Stimulated activated CD8-positive, alpha-beta memory T cell treated with anti-CD3 and anti-CD28 coated beads, Interleukin-15, amount 100 ng/mL, for 1 hour (primary cell): ENCODE data around the gene RAG2.
"Not testable (repeated sequence)": the region's sequence is repeated elsewhere in the genome, so short reads cannot be mapped to it uniquely, and the experiment has no call there.

ENCODE experiments used
- DNase-seq: peaks from one replicate; pipeline ENCODE4 v3.0.0-alpha.2; 2020; ENCODE audit warnings: low read depth

Gene RAG2

DNA sequence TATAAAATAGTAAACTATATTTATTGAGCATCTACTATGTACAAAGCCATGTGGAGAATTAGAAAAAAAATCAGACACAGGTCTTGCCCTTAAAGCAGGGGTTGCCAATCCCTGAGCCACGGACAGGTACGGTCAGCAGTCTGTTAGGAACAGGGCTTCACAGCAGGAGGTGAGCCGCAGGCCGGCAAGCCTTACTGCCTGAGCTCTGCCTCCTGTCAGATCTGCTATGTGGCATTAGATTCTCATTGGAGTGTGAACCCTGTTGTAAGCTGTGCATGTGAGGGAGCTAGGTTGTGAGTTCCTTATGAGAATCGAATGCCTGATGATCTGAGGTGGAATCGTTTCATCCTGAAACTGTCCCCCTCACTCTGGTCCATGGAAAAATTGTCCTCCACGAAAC is 2.1 kb upstream of the RAG2 start:
- no peak for DNase-seq

DNA sequence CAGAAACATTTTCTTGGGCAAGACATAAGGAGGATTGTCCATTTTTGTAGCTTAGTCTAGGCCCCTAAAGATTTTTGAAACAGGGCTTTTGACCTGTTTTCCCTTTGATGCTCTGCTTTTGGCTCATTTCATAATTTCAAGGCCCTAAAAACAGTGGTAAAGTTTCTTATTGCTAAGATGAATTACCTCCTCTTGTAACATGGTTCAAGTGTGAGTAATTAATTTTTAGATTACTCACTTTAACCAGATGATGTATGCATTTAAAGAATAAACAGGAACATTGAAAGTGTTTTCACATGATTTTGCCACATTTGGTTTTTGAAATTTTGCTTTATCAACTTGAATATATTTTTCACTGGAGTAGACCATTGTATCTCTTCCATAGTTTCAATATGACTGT is 1.2 kb downstream of the RAG2 start:
- no peak for DNase-seq

DNA sequence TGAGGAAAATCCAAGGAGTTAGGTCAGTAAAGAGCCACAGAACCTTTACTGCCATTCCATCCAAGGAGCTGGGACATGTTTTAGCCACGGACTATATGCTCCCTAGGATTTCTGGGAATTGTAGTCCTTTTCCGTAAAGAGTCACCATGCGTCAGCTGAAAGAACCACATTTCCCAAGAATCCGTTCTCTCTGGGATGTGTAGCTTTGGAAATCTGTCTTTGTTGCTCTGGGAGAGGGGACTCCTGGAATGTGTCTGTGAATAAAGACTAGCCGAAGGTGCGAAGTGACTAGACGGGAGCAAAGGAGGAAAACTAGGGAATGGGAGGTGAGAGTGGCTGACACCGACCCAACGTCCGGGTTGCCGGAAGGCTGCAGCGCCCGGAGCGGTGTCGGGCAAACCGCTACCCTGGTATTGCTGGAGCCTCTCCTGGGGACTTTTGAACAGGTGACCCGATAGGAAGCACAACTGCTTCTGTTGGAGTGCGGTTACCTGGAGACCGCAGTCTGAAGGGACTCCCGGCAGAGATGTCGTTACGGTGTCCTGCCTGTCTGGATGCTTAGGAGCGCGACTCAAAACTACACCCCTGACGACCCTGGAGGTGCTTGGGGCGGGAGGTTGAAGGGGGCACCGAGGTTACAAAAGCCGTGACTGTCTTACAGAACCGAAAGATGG is 3.6 kb downstream of the RAG2 start, which contains the start of gene IFTAP:
TSS of gene IFTAP (plus strand) at position 187 of the 674 bp plus-strand sequence. CDS start 15,602 bp downstream, outside the sequence.
- DNase-seq = no peak

DNA sequence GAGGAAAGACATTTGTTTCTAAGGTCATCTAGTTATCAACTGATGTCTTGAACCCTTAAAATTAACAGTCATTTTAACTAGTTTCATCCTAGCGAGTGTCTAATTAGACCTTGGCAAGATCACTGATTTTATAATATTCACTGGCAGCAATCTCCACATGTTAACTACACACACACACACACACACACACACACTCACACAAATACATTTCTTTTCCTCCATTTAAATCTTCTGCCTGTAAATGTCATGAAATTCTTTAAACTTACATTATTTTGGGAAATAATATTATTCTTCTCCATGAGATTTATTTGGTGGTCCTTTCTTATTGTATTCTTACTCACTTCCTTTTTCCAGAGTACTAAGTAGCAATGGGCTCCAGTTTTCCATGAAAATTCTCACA is 6.6 kb downstream of the RAG2 start:
- DNase-seq = no peak

DNA sequence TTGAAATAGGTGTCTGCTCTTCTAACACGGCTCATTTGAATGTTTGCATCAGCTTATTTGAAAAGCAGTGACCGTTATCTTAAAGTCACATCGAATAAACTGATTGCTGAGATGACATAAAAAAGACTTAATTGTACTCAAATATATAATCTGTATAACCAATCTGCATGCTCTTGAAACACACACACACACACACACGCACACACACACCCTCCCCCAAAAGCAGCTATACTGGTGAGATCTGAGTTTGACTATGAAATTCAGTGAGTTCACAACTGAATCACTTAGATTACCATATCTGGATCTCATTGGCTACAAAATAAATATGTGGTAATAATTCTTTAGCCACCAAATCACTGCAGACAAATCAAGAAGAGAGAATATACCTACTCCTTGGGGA is 7.5 kb downstream of the RAG2 start:
- DNase-seq = no peak

DNA sequence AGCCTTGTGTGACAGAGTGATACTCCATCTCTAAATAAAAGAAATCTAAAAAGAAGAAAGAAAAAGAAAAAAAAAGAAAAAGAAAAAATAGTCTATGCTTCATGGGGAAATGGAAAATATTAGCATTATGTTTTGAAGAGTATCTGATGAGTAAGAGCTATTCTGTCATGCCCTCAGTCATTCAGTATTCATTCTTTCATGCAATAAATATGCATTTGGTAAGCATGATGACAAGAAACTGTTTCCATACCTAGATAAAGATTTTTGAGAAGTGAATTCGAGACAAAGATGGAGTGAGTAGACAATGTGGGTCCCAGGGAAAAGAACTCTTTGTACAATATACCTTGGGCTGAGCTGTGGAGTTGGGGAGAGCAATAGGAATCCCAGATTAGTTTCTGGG is 9.9 kb downstream of the RAG2 start:
- DNase-seq = no peak

DNA sequence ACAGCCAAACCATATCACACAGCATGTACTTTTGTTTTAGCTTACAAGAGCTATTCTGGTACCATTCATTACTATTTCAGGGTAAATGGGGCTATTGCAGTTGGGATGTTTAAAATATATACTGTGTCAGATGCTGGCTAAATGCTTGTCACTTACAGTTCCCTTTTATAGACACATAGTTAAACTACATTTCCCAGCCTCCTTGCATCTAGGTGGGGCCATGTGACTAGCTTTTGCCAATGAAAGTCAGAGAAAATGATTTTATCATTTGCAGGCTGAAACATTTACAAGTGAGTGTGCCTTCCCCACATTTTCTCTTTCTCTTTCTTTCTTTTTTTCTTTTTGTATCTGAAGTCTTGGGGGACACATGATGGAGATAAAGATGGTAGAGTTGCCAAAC is 11.5 kb downstream of the RAG2 start:
- no peak for DNase-seq

DNA sequence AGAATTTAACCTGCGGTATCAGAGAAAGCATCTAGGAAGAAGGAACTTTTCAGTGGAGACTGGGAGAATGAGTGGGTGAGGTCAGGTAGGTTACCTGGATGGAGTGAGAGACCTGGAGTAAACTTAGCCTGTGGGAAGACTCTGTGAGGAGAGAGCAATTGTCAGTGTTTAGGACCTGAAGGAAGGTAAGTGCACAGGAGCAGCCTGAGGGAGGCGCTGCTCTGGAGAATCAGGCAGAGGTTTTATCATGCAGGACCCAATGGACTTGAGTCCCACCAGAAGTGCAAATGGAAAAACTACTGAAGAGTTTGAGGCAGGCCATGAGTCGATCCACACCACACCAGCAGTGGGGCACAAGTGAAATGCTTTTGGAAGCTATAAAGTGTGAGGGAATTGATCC is 14.4 kb downstream of the RAG2 start:
- no peak for DNase-seq

DNA sequence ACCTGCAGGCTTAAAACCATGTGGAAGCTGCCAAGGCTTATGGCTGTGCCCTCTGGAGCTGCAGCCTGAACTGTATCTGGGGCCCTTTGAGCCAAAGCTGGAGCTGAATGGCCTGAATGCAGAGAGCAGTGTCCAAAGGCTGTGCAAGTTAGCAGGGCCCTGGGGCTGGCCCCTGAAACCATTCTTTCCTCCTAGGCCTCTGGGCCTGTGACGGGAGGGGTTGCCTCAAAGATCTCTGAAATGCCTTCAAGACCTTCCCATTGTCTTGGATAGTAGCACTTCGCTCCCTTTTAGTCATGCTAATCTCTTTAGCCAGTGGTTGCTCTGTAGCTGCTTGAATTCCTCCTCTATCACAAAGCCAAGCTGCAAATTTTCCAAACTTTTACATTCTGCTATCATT is 16.5 kb downstream of the RAG2 start:
- no peak for DNase-seq

DNA sequence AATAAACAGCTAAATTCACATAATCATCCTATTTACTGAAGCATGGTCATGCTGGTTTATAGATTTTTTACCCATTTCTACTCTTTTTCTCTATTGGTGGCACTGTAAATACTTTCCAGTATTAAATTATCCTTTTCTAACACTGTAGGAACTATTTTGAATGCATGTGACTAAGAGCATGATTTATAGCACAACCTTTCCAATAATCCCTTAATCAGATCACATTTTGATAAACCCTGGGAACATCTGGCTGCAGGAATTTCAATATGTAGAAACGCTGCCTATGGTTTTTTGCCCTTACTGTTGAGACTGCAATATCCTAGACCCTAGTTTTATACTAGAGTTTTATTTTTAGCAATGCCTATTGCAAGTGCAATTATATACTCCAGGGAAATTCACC is 19.6 kb downstream of the RAG2 start:
- DNase-seq = no peak

DNA sequence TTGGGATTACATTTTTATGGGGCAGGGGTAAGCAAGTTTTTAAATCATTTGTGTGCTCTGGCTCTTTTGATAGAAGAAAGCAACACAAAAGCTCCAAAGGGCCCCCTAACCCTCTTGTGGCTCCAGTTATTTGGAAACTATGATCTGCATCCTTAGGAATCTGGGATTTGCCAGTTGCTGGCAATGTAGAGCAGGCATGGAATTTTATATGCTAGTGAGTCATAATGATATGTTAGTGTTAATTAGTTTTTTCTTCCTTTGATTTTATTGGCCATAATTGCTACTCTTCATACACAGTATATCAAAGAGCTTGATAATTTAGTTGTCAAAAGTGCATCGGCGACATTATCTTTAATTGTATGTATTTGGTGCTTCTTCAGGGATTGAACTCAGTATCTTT is 20.2 kb downstream of the RAG2 start:
- DNase-seq = no peak

DNA sequence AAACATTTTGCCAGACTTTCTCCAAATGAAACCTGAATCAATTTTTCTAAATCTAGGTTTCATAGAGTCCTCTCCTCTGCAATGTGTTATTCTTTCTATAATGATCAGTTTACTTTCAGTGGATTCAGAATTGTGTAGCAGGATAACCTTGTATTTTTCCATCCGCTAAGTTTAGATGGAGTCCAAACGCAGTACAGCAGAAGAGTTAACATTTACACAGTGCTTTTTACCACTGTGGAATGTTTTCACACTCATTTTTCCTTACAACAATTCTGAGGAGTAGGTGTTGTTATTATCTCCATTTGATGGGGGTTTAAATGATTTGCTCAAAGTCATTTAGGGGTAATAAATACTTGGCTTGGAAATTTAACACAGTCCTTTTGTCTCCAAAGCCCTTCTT is 20.7 kb downstream of the RAG2 start:
- no peak for DNase-seq

DNA sequence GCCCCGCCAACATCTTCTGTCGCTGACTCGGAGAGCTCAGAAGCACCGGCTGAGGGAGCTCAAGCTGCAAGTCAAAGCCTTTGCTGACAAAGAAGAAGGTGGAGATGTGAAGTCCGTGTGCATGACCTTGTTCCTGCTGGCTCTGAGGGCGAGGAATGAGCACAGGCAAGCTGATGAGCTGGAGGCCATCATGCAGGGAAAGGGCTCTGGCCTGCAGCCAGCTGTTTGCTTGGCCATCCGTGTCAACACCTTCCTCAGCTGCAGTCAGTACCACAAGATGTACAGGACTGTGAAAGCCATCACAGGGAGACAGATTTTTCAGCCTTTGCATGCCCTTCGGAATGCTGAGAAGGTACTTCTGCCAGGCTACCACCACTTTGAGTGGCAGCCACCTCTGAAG is 23.6 kb downstream of the RAG2 start:
- no peak for DNase-seq

DNA sequence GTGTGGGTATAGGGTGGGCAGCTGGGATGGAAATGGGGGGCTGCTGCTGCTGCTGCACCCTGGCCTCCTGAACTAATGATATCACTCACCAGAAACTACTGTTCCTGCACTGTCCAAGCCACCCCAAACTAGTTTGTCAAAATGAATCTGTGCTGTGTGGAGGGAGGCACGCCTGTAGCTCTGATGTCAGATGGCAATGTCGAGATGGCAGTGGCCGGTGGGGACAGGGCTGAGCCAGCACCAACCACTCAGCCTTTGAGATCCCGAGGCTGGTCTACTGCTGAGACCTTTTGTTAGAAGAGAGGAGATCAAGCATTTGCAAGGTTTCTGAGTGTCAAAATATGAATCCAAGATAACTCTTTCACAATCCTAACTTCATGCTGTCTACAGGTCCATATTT is 28.9 kb downstream of the RAG2 start:
- DNase-seq = no peak

DNA sequence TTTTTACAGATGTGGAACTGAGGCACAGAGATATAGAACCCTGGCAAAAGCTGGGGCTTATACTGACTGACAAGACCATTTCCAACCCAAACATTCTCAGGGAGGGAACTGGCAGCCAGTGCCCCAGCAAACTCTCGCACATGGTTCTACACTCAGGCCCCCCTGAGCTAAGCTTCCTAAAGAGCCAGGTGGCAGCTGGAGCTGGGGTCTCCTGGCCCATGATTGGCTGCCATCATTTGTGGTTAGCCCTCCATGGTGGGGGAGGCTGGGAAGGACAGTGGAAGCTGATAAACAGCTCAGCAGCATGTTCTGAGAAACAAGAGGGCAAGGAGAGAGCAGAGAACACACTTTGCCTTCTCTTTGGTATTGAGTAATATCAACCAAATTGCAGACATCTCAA is 30.3 kb downstream of the RAG2 start, which contains the start of gene RAG1:
TSS of gene RAG1 (plus strand) at position 314 of the 400 bp plus-strand sequence. CDS start 5,298 bp downstream, outside the sequence.
- no peak for DNase-seq

DNA sequence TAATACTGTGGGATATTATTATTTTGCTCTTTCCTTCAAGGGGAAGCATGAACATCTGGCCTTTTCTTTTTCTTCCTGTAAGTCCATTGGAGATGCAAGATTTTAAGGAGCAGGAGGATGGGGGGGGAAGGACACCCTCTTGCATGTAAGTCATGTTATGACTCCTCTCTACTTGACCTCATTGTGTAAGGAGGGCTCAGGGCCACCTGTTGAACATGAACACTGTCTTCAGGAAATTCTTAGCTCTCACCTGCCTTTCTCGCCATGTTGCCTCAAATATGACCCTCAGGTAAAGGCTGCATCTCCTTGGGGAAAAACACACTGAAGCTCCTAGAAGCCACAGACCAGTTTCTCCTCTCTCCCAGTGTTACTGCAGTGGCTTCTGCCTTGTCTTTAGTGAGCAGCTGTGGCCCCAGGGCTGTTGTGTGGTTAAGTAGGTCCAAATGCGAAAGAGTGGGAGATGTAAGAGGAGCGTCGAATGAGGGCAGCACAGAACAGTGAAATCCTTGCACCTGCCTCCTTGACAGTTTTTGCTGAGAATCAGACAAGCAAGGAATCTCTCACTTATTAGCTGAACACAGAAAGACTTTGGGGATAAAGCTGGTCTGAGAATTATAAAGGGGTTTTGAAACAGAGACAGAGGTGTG is 31.5 kb downstream of the RAG2 start:
- DNase-seq = no peak

DNA sequence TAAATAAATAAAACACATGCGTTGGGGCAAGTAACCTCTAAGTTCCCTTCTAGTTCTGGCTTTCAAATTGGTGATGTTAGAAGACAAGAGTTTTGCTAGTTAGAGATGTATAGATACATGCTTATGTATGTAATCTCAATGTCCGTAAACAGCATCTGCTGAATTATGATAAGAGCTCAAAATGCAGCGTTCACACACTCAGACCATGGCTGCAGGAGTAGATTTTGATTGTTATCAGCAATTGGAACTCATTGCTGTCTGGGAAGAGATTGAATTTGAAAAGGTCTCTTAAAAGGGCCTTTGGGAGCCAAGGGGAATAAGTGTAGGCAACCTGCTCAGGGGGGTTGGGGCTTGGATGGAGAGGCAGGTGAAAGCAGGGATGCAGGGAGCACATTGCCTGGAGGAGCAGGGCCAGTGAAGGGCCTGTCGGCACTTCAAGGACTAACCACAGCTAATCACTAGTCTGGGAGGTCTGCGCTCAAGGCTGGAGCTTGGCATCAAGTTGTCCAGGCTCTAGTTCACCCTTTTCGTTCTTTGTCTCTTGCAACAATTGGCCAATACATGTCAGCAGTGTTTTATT is 32.9 kb downstream of the RAG2 start:
- DNase-seq = no peak

DNA sequence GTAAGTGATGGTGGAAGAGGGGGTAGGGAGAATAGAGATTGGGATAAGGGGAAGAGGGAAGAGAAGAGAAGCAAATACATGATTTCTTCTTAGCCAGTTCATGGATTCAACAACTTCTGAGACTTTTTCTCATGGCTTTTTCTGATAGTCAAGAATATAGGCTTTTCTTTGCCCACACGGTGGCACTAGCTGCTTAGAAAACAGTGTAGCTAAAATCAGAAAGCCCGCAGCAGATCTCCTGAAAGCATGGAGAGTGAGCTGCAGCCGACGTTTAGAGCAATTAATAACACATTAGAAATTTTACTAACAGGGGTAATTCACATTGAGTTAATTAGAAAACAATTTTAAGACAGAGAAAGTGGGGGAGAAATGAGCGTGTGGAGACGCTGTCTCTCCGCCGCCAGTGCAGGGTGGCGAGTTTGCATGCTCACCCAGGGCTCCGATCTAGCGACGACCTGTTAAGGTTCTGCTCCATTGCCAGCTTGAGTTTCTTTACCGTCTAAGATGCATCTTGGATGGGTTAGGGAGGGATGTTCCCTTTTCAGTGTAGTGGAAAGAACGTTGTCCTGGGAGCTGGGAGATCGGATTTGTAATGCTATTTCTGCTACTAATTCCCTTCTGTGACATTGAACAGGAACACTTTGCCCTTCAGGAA is 33.5 kb downstream of the RAG2 start:
- DNase-seq = no peak

DNA sequence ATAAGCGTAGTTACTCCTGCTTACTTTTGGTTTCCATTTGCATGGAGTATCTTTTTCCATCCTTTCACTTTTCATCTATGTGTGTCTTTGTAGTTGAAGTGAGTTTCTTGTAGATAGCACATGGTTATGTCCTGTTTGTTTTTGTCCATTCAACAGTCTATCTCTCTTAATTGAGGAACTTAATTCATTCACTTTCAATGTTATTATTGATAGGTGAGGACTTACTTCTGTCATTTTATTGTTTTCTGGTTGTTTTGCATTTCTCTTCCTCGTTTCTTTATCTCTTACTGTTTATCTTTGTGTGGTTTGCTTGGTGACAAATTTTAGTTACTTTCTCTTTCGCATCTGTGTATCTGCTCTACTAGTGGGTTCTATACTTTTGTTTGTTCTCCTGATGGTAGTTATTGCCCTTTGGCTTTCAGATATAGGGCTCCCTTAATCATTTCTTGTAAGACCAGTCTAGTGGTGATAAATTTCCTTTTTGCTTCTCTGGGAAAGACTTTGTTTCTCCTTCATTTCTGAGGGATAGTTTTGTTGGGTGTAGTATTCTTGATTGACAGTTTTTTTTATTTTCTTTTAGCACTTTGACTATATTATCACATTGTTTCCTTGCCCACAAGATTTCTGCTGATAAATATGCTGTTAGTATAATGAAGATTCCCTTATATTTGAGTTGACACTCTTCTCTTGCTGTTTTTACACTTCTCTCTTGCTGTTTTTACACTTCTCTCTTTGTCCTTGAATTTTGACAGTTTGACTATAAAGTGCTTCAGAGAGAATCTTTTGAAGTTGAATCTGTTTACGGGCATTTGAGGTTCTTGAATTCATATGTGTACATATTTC is 39.2 kb downstream of the RAG2 start:
- no peak for DNase-seq

DNA sequence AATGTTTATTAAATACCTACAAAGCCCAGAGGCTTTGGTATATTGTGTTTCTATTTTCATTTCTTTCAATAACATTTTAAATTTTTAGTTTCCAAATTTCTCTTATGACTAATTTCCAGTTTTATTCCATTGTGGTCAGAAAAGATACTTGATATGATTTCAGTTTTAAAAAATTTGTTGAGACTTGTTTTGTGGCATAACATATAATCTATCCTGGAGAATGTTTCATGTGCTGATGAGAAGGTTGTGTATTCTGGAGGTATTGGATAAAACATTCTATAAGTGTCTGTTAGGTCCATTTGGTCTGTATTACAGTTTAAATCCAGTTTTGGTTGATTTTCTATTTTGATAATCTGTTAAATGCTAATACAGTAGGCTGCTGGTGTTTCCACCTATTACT is 40.0 kb downstream of the RAG2 start:
- DNase-seq = no peak

DNA sequence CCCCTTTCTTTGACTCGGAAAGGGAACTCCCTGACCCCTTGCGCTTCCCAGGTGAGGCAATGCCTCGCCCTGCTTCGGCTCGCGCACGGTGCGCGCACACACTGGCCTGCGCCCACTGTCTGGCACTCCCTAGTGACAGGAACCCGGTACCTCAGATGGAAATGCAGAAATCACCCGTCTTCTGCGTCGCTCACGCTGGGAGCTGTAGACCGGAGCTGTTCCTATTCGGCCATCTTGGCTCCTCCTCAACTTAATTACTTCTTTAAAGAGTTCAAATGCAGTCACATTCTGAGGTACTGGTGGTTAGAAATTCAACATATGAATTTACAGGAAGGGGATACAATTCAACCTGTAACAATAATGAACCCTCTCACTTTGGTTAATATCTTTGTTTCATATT is 40.6 kb downstream of the RAG2 start:
- DNase-seq = not testable (repeated sequence)
